MM.1S (cell line): ENCODE results near the gene TLE3.

Experiments used
- DNase-seq: peaks from one replicate; pipeline ENCODE4 v3.0.0-alpha.2; 2015
- H2AFZ ChIP-seq: fragments of 300-600 bp; sonication (generic); 2 replicates; pipeline ENCODE4 v1.6.0; 2016; ENCODE audit warnings: antibody characterized with exemption, low read length
- H3F3A ChIP-seq: fragments of 300-600 bp; sonication (generic); 2 replicates; pipeline ENCODE4 v1.6.1; 2016; ENCODE audit warnings: mild to moderate bottlenecking, antibody characterized with exemption, low read length, moderate library complexity, mixed read lengths; ENCODE audit not compliant: insufficient read depth
- H3K27ac ChIP-seq: fragments of 300-600 bp; sonication (generic); 2 replicates; pipeline ENCODE4 v1.5.1; 2016; ENCODE audit warnings: mild to moderate bottlenecking, low read length
- H3K27me3 ChIP-seq: fragments of 300-600 bp; sonication (generic); replicated peaks from 2 replicates; pipeline ENCODE4 v1.6.0; 2016; ENCODE audit warnings: low read length; ENCODE audit not compliant: insufficient read depth
- H3K36me3 ChIP-seq: fragments of 300-600 bp; sonication (generic); replicated peaks from 2 replicates; pipeline ENCODE4 v1.6.1; 2016; ENCODE audit warnings: mild to moderate bottlenecking, low read length, mixed read lengths; ENCODE audit not compliant: insufficient read depth
- H3K4me1 ChIP-seq: fragments of 300-600 bp; sonication (generic); 2 replicates; pipeline ENCODE4 v1.6.1; 2016; ENCODE audit warnings: low read length, mixed read lengths
- H3K4me2 ChIP-seq: fragments of 300-600 bp; sonication (generic); 2 replicates; pipeline ENCODE4 v1.6.0; 2016; ENCODE audit warnings: low read depth, low read length
- H3K4me3 ChIP-seq: fragments of 300-600 bp; sonication (generic); 2 replicates; pipeline ENCODE4 v1.5.1; 2016; ENCODE audit warnings: low read length, mixed read lengths
- H3K79me2 ChIP-seq: fragments of 300-600 bp; sonication (generic); 2 replicates; pipeline ENCODE4 v1.6.1; 2016; ENCODE audit warnings: mixed run types, low read length, mixed read lengths
- H3K9ac ChIP-seq: fragments of 300-600 bp; sonication (generic); 2 replicates; pipeline ENCODE4 v1.6.1; 2016; ENCODE audit warnings: low read length, mixed read lengths
- H3K9me2 ChIP-seq: fragments of 300-600 bp; sonication (generic); replicated peaks from 2 replicates; pipeline ENCODE4 v1.6.1; 2016; ENCODE audit warnings: mild to moderate bottlenecking, low read length, mixed read lengths; ENCODE audit not compliant: insufficient read depth
- H3K9me3 ChIP-seq: fragments of 300-600 bp; sonication (generic); replicated peaks from 2 replicates; pipeline ENCODE4 v1.6.1; 2016; ENCODE audit warnings: mild to moderate bottlenecking, low read length, mixed read lengths; ENCODE audit not compliant: insufficient read depth
- H4K20me1 ChIP-seq: fragments of 300-600 bp; sonication (generic); 2 replicates; pipeline ENCODE4 v1.6.1; 2016; ENCODE audit warnings: mild to moderate bottlenecking, low read length, moderate library complexity, mixed read lengths; ENCODE audit not compliant: insufficient read depth
- CTCF ChIP-seq: fragments of 300-600 bp; sonication (generic); IDR thresholded peaks from 2 replicates; pipeline ENCODE4 v1.5.1; 2016; ENCODE audit warnings: antibody characterized with exemption, low read length, mixed read lengths
- EZH2 ChIP-seq: fragments of 300-600 bp; sonication (generic); optimal IDR thresholded peaks from 2 replicates; pipeline ENCODE3; 2017; ENCODE audit warnings: low read depth, mild to moderate bottlenecking, antibody characterized with exemption, low read length, mixed read lengths
- EZH2phosphoT487 ChIP-seq: fragments of 300-600 bp; sonication (generic); IDR thresholded peaks from 2 replicates; pipeline ENCODE4 v1.6.1; 2018; ENCODE audit warnings: antibody characterized with exemption, low read length

The TLE3 gene

DNA sequence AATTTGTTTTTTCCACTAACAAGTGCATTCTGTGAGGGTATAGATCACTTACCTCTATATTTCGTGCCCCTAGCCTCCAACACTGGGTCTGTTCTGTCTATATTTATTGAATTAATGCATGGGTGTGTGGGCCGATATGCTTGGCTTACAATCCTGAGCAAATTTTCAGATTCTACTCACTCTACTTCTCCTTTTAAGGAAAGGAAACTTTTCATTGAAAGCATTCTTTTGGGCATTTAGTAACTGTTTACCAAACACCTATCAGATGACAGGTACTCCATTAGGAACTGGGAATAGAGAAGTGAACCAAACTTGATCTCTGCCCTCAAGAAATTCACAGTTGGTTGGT is 60.5 kb downstream of the TLE3 start:
- Histone ChIP-seq H3K36me3 (no peaks in the 10 kb centered on the region), H3K4me2 (peak overlapping the region; percentile 56), H3F3A (peaks cover 25% of the 10 kb centered on the region), H3K9me3 (no peaks in the 10 kb centered on the region), H3K27ac (peak overlapping the region; percentile 100), H3K9ac (peak overlapping the region; percentile 70), H3K27me3 (no peaks in the 10 kb centered on the region), H3K9me2 (no peaks in the 10 kb centered on the region), H3K4me3 (no peak overlapping the region), H3K4me1 (peaks cover 42% of the 10 kb centered on the region), H2AFZ (no peak overlapping the region), H3K79me2 (no peaks in the 10 kb centered on the region), H4K20me1 (no peaks in the 10 kb centered on the region)
- no peak for DNase-seq
- no peak for TF ChIP-seq EZH2phosphoT487
- no peak for TF ChIP-seq EZH2
- no peak for TF ChIP-seq CTCF

DNA sequence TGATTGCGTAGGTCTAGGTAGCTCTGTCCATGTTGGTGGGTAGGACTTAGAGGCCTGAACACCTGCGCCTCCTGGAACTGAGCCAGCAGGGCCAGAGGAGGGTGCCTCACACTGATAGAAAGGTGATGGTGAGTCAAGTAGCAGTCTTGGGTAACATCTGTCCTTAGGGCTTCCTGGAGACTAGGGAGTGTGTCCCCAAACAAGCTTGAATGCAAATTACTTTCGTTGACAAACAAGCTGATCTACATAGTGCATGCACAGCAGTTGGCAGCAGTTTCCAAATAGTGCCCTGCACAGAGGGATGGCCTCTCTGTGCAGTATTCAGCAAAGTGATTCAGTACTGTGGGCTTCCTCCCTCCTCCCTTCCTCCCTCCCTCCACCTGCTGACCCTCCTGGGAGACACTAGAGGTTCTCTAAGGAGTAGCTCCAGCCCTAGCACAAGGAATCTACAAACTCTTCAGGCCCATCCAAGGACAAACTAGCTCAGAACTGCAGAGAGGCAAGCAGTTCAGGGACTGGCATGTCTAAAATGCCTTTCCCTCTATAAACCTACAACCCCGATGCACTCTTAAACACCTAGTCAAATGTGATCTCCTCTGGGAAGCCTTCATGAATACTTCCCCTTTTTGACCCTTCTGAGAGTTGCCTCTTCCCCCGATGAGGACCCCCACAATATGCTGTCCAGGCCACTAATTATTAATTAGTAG is 61.0 kb downstream of the TLE3 start:
- no peaks in the 10 kb centered on the region for H3K36me3 ChIP-seq
- H3K9ac ChIP-seq = peak overlapping the region; percentile 70
- peak overlapping the region; percentile 66 for H3K4me2 ChIP-seq
- peaks cover 25% of the 10 kb centered on the region for H3F3A ChIP-seq
- TF ChIP-seq EZH2 (no peak), EZH2phosphoT487 (no peak), CTCF (no peak)
- H3K79me2 ChIP-seq = no peaks in the 10 kb centered on the region
- no peaks in the 10 kb centered on the region for H3K9me2 ChIP-seq
- H3K9me3 ChIP-seq = no peaks in the 10 kb centered on the region
- DNase-seq = peak; percentile 98
- H3K4me1 ChIP-seq = peaks cover 42% of the 10 kb centered on the region
- no peak overlapping the region for H3K4me3 ChIP-seq
- peak overlapping the region; percentile 100 for H3K27ac ChIP-seq
- H4K20me1 ChIP-seq = no peaks in the 10 kb centered on the region
- H3K27me3 ChIP-seq = no peaks in the 10 kb centered on the region
- H2AFZ ChIP-seq = no peak overlapping the region

GRCh38 chr15:70035719-70036077 is 62.0 kb downstream of the TLE3 start:
- H3K27me3 ChIP-seq = no peaks in the 10 kb centered on the region
- TF ChIP-seq EZH2phosphoT487 = no peak
- no peak for TF ChIP-seq CTCF
- no peak for TF ChIP-seq EZH2
- no peaks in the 10 kb centered on the region for H3K36me3 ChIP-seq
- peak overlapping the region; percentile 66 for H3K4me2 ChIP-seq
- no peaks in the 10 kb centered on the region for H3K9me2 ChIP-seq
- H3K9ac ChIP-seq = peak overlapping the region; percentile 67
- DNase-seq = peak; percentile 64
- no peaks in the 10 kb centered on the region for H3K79me2 ChIP-seq
- H3F3A ChIP-seq = peaks cover 25% of the 10 kb centered on the region
- H3K9me3 ChIP-seq = no peaks in the 10 kb centered on the region
- H4K20me1 ChIP-seq = no peaks in the 10 kb centered on the region
- peak overlapping the region; percentile 100 for H3K27ac ChIP-seq
- H3K4me3 ChIP-seq = peak overlapping the region; percentile 10; the same call in 1 of the 2 replicates
- H2AFZ ChIP-seq = peak overlapping the region; percentile 12
- peaks cover 42% of the 10 kb centered on the region for H3K4me1 ChIP-seq
